ENCODE measurements around the gene UNC13A. TPM values are rescaled to one million over a fixed set of nuclear protein-coding genes. Genes with fewer than 3 reads are reported as not detected.

UNC13A gene
- total and polyA plus RNA-seq, 2 of the 13 experiments (the other 11 are each of a cell fraction or from before 2014, with no cell fraction given): 0.11 to 0.45 TPM

DNA sequence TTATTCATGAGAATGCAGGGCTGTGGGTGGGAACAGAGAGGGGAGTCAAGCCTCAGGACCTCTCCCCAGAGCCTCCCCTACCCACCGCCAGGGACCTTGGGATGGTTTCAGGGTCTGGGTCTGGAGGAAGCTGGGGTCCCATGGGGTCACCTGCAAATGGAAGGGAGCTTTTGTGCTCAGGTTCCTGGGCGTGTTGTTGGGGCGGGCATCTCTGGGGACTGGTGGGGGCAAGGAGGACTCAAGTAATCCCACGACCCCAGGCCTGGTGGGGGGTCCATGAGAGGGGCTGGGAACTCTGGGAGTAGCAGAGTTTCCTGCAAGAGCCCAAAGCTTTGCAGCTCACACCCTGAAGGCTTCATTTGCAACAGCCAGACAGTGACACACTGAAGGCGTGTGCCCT, 60.2 kb downstream of the UNC13A start:
- POLR2A ChIA-PET: no interaction called here
- intact Hi-C loops (cut with micrococcal nuclease; ENCODE audit: unreplicated experiment): no loop called here
- Histone ChIP-seq H4K20me1 (ENCODE audit: insufficient read depth, low read length) (no peaks in the 10 kb centered on the region), H2AFZ (ENCODE audit: low read length) (no peak overlapping the region), H3K79me2 (ENCODE audit: insufficient read depth, low read length) (no peaks in the 10 kb centered on the region), H3K9ac (ENCODE audit: insufficient read depth, low read depth, low read length) (no peak overlapping the region), H3K9me3 (ENCODE audit: low read length) (no peaks in the 10 kb centered on the region), H3K27ac (ENCODE audit: extremely low read length, insufficient read depth, low read length) (no peak overlapping the region), H3K4me1 (ENCODE audit: insufficient read depth, low read length) (no peaks in the 10 kb centered on the region), H3K4me3 (replicated peaks in 1 of 3; ENCODE audit: insufficient read depth in 1 of 3, low read depth in 2 of 3, low read length in 3 of 3) (no peak overlapping the region), H3K4me2 (ENCODE audit: low read depth, low read length) (no peak overlapping the region), H3K27me3 (ENCODE audit: control insufficient read depth in 1 of 2, insufficient read depth in 2 of 2, low read length in 2 of 2) (0 out of 5 replicates have a peak, but pooled peaks cover 0 to 6% of the 10 kb centered on the region in 2 experiments), H3K36me3 (replicated peaks in 1 of 2; ENCODE audit: control insufficient read depth in 1 of 2, insufficient read depth in 2 of 2, low read length in 2 of 2) (no peaks in the 10 kb centered on the region)
- in situ Hi-C loops (cut with HindIII; ENCODE audit: extremely low pct_ligation_motif_present, low pct_unique_long_range_greater_than_20kb): no loop called here
- ATAC-seq: no peak
- DNase-seq (ENCODE audit: low spot score): no peak
- FAIRE-seq: no peak
- 28% methylated on average over 3 of the region's 5 CpGs for WGBS (ENCODE audit: low lambda C conversion rate)
- CTCF ChIA-PET (ENCODE audit: low intra/inter-chr PET ratio, low total read pairs): no interaction called here
- no TSS peak for BruUV-seq (replicated peaks)
- TF ChIP-seq RARG (CRISPR knock-in tag; IDR thresholded peaks at IDR 0.05; ENCODE audit: low read depth) (no peak), PITX1 (CRISPR knock-in tag; IDR thresholded peaks at IDR 0.05) (no peak), ZBTB20 (CRISPR knock-in tag; IDR thresholded peaks at IDR 0.05; ENCODE audit: borderline replicate concordance, low read depth) (no peak), ZFP90 (CRISPR knock-in tag; IDR thresholded peaks at IDR 0.05; ENCODE audit: borderline replicate concordance) (no peak), SIX1 (CRISPR knock-in tag; IDR thresholded peaks at IDR 0.05; ENCODE audit: borderline replicate concordance) (no peak), ZNF816 (CRISPR knock-in tag; IDR thresholded peaks at IDR 0.05; ENCODE audit: borderline replicate concordance) (no peak), YY1 (IDR thresholded peaks at IDR 0.05; ENCODE audit: insufficient read depth, insufficient replicate concordance, low read depth, low read length) (no peak), XRCC5 (optimal IDR thresholded peaks at IDR 0.05; ENCODE audit: low read length) (no peak), ZEB1 (IDR thresholded peaks at IDR 0.05; ENCODE audit: insufficient replicate concordance, low read depth) (no peak), ONECUT2 (CRISPR knock-in tag; IDR thresholded peaks at IDR 0.05) (no peak), MIER2 (CRISPR knock-in tag; IDR thresholded peaks at IDR 0.05) (no peak), EEA1 (CRISPR knock-in tag; IDR thresholded peaks at IDR 0.05; ENCODE audit: borderline replicate concordance) (no peak), CREB1 (IDR thresholded peaks at IDR 0.05) (no peak), CREB1 (CRISPR knock-in tag; IDR thresholded peaks at IDR 0.05) (no peak)
- TF ChIP-seq, protein P1, sequence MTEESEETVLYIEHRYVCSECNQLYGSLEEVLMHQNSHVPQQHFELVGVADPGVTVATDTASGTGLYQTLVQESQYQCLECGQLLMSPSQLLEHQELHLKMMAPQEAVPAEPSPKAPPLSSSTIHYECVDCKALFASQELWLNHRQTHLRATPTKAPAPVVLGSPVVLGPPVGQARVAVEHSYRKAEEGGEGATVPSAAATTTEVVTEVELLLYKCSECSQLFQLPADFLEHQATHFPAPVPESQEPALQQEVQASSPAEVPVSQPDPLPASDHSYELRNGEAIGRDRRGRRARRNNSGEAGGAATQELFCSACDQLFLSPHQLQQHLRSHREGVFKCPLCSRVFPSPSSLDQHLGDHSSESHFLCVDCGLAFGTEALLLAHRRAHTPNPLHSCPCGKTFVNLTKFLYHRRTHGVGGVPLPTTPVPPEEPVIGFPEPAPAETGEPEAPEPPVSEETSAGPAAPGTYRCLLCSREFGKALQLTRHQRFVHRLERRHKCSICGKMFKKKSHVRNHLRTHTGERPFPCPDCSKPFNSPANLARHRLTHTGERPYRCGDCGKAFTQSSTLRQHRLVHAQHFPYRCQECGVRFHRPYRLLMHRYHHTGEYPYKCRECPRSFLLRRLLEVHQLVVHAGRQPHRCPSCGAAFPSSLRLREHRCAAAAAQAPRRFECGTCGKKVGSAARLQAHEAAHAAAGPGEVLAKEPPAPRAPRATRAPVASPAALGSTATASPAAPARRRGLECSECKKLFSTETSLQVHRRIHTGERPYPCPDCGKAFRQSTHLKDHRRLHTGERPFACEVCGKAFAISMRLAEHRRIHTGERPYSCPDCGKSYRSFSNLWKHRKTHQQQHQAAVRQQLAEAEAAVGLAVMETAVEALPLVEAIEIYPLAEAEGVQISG (CRISPR knock-in tag; IDR thresholded peaks at IDR 0.05): no peak
- TF ChIP-seq, protein P2, sequence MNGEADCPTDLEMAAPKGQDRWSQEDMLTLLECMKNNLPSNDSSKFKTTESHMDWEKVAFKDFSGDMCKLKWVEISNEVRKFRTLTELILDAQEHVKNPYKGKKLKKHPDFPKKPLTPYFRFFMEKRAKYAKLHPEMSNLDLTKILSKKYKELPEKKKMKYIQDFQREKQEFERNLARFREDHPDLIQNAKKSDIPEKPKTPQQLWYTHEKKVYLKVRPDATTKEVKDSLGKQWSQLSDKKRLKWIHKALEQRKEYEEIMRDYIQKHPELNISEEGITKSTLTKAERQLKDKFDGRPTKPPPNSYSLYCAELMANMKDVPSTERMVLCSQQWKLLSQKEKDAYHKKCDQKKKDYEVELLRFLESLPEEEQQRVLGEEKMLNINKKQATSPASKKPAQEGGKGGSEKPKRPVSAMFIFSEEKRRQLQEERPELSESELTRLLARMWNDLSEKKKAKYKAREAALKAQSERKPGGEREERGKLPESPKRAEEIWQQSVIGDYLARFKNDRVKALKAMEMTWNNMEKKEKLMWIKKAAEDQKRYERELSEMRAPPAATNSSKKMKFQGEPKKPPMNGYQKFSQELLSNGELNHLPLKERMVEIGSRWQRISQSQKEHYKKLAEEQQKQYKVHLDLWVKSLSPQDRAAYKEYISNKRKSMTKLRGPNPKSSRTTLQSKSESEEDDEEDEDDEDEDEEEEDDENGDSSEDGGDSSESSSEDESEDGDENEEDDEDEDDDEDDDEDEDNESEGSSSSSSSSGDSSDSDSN (CRISPR knock-in tag; IDR thresholded peaks at IDR 0.05): no peak
- TF ChIP-seq, protein P3, sequence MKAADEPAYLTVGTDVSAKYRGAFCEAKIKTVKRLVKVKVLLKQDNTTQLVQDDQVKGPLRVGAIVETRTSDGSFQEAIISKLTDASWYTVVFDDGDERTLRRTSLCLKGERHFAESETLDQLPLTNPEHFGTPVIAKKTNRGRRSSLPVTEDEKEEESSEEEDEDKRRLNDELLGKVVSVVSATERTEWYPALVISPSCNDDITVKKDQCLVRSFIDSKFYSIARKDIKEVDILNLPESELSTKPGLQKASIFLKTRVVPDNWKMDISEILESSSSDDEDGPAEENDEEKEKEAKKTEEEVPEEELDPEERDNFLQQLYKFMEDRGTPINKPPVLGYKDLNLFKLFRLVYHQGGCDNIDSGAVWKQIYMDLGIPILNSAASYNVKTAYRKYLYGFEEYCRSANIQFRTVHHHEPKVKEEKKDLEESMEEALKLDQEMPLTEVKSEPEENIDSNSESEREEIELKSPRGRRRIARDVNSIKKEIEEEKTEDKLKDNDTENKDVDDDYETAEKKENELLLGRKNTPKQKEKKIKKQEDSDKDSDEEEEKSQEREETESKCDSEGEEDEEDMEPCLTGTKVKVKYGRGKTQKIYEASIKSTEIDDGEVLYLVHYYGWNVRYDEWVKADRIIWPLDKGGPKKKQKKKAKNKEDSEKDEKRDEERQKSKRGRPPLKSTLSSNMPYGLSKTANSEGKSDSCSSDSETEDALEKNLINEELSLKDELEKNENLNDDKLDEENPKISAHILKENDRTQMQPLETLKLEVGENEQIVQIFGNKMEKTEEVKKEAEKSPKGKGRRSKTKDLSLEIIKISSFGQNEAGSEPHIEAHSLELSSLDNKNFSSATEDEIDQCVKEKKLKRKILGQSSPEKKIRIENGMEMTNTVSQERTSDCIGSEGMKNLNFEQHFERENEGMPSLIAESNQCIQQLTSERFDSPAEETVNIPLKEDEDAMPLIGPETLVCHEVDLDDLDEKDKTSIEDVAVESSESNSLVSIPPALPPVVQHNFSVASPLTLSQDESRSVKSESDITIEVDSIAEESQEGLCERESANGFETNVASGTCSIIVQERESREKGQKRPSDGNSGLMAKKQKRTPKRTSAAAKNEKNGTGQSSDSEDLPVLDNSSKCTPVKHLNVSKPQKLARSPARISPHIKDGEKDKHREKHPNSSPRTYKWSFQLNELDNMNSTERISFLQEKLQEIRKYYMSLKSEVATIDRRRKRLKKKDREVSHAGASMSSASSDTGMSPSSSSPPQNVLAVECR (CRISPR knock-in tag; IDR thresholded peaks at IDR 0.05; ENCODE audit: borderline replicate concordance): no peak

Measured in HepG2 (cell line).